Uterus (tissue), 4 donors: ENCODE measurements around the gene CCDC117. TPM values are rescaled to one million over a fixed set of nuclear protein-coding genes. Genes with fewer than 3 reads are reported as not detected.
"Not testable (repeated sequence)": the region's sequence is repeated elsewhere in the genome, so short reads cannot be mapped to it uniquely, and the experiment has no call there.

ENCODE experiments used
- DNase-seq, 2 donors: peaks; one replicate each; pipeline ENCODE4 v3.0.0-alpha.2; 2019 to 2020
- H3K27ac ChIP-seq, 2 donors: fragments of 200-600 bp; sonication (generic); 1 replicate in 1 of 2; 2 replicates in 1 of 2; pipeline ENCODE4 v1.5.1; 2016 to 2018
- H3K27me3 ChIP-seq, 2 donors: fragments of 200-600 bp; sonication (generic); one replicate each; pipeline ENCODE4 v1.5.1; 2018 to 2019; ENCODE audit warnings: control low read depth in 1 of 2
- H3K36me3 ChIP-seq, 2 donors: fragments of 200-600 bp; sonication (generic); one replicate each; pipeline ENCODE4 v1.5.1; 2019; ENCODE audit warnings: control low read depth in 1 of 2
- H3K4me1 ChIP-seq, 2 donors: fragments of 200-600 bp; sonication (generic); one replicate each; pipeline ENCODE4 v1.5.1; 2018 to 2019; ENCODE audit warnings: control low read depth in 1 of 2
- H3K4me3 ChIP-seq, 2 donors: fragments of 200-600 bp; sonication (generic); 1 replicate in 1 of 2; 2 replicates in 1 of 2; pipeline ENCODE4 v1.5.1; 2018 to 2019; ENCODE audit warnings: mild to moderate bottlenecking in 1 of 2
- H3K9me3 ChIP-seq, 2 donors: fragments of 200-600 bp; sonication (generic); one replicate each; pipeline ENCODE4 v1.5.1; 2019; ENCODE audit warnings: control low read depth in 1 of 2
- CTCF ChIP-seq, 4 experiments: fragments of 200-600 bp in 2 of 4; fragments of 450-650 bp in 2 of 4; sonication (generic) in 2 of 4; IDR thresholded peaks; one replicate each; pipeline ENCODE4 v1.5.1; 2016 to 2019; ENCODE audit warnings: antibody characterized with exemption in 4 of 4, mild to moderate bottlenecking in 2 of 4, moderate library complexity in 1 of 4
- POLR2A ChIP-seq, 2 donors: fragments of 450-650 bp; IDR thresholded peaks; one replicate each; pipeline ENCODE4 v1.6.1; 2016; ENCODE audit warnings: antibody characterized with exemption in 2 of 2, mild to moderate bottlenecking in 1 of 2, moderate library complexity in 1 of 2
- intact Hi-C: fragments of 100-400 bp; cut with DNase I; formaldehyde crosslinking; loops from one replicate; pipeline ENCODE4 v1.15.1; 2023; ENCODE audit warnings: low total_unique reads
- total RNA-seq, 4 donors: library from RNA; depleted of rRNA in 3 of 4; stranded (reverse); fragments of >200 nt in 3 of 4; gene quantifications; one replicate each; pipeline versions ENCODE4 v1.1.0 to v1.2.4, GENCODE V29; 2014 to 2023
- donor health status: DM: yes; HTN: yes; CAD: no.

CCDC117 gene
- total RNA-seq, 4 donors from 2014 or later = 13.8 to 49.8 (median 19.5) TPM

- Histone ChIP-seq H3K36me3 (no peaks in the 10 kb centered on the region), H3K4me3 (peak overlapping the region in 1 of 2 donors; percentile 92), H3K4me1 (no peaks in the 10 kb centered on the region), H3K9me3 (no peaks in the 10 kb centered on the region), H3K27me3 (no peaks in the 10 kb centered on the region), H3K27ac (peak overlapping the region; percentile 100)
- TF ChIP-seq POLR2A (IDR thresholded peaks at IDR 0.05) = no peak
- peak in 1 of 4 experiments; percentile 5 for TF ChIP-seq CTCF (IDR thresholded peaks at IDR 0.05)
- DNase-seq = no peak
- intact Hi-C loops = no loop called here
Observed at GRCh38 chr22:28802595-28803123, 30.2 kb downstream of the CCDC117 start.

- DNase-seq, H3K4me1 ChIP-seq, H3K4me3 ChIP-seq, H3K9me3 ChIP-seq, intact Hi-C loops, H3K27ac ChIP-seq, H3K27me3 ChIP-seq, H3K36me3 ChIP-seq: not testable (repeated sequence)
Observed at GRCh38 chr22:28805426-28805825, 32.9 kb downstream of the CCDC117 start.

GRCh38 chr22:28808716-28809355 lies 36.3 kb downstream of the CCDC117 start:
- no peak for DNase-seq
- H3K27me3 ChIP-seq = no peaks in the 10 kb centered on the region
- intact Hi-C loops = no loop called here
- no peaks in the 10 kb centered on the region for H3K9me3 ChIP-seq
- H3K36me3 ChIP-seq = no peaks in the 10 kb centered on the region
- no peak overlapping the region for H3K27ac ChIP-seq
- H3K4me3 ChIP-seq = no peak overlapping the region
- TF ChIP-seq CTCF (IDR thresholded peaks at IDR 0.05) (no peak), POLR2A (IDR thresholded peaks at IDR 0.05) (no peak)
- H3K4me1 ChIP-seq = peaks cover 0 to 3% of the 10 kb centered on the region in 2 donors

DNA sequence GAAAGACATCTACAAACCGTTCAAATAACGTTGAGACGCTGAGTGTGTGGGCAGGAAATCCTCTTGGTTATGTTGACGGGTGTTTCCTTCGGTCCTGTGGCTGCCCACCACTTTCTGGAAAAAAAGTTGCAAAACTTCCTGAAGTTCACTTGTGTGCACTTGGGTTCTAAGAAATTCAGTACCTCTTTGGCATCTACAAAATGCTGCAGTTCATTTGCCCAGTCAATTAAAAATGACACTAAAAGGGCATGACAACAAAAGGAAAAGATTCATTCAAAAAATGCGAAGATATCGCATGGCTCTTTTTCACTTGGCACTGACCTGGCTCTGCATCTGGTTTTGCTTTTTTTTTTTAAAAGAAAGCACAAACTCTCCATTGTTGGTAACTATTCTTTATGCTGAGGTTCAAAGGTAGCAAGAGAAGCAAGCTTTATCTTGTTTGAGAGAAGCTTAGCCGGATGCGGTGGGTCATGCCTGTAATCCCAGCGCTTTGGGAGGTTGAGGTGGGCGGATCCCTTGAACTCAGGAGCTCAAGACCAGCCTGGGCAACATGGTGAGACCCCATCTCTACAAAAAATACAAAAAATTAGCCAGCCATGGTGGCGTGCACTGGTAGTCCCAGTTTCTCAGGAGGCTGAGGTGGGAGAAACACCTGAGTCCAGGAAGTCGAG lies 38.5 kb downstream of the CCDC117 start:
- Histone ChIP-seq H3K4me3 (no peak overlapping the region), H3K36me3 (no peaks in the 10 kb centered on the region), H3K4me1 (peaks cover 0 to 3% of the 10 kb centered on the region in 2 donors), H3K27me3 (no peaks in the 10 kb centered on the region), H3K27ac (peak overlapping the region; percentile 61 to 82), H3K9me3 (no peaks in the 10 kb centered on the region)
- intact Hi-C loops = no loop called here
- DNase-seq = peak in 1 of 2 donors; percentile 32
- TF ChIP-seq CTCF (IDR thresholded peaks at IDR 0.05) = no peak
- no peak for TF ChIP-seq POLR2A (IDR thresholded peaks at IDR 0.05)

DNA sequence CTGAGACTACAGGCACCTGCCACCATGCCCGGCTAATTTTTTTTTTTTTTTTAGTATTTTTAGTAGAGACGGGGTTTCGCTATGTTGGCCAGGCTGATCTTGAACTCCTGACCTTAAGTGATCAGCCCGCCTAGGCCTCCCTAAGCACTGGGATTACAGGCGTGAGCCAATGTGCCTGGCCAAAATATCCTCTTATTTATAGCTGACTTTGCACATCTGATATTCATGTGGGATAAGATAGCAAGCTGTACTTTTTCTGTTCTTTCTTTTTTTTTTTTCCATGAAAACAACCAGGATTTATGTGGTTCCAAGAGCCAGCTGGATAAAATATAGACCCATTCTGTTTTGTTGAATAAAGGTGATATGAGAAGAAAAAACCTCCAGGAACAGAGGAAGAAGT lies 40.0 kb downstream of the CCDC117 start:
- DNase-seq = no peak
- Histone ChIP-seq H3K36me3 (no peaks in the 10 kb centered on the region), H3K27me3 (no peaks in the 10 kb centered on the region), H3K4me3 (no peak overlapping the region), H3K9me3 (no peaks in the 10 kb centered on the region), H3K4me1 (peaks cover 0 to 3% of the 10 kb centered on the region in 2 donors), H3K27ac (peak overlapping the region; percentile 61 to 82)
- intact Hi-C loops = no loop called here
- TF ChIP-seq POLR2A (IDR thresholded peaks at IDR 0.05) (no peak), CTCF (IDR thresholded peaks at IDR 0.05) (no peak)
